OCI-LY7 (cell line): Measurements from ENCODE around the gene TPSG1.

Experiments used
- EZH2phosphoT487 ChIP-seq: fragments of 200-600 bp; sonication (generic); IDR thresholded peaks from 2 replicates; pipeline ENCODE4 v1.6.1; 2018; ENCODE audit warnings: low read depth, borderline replicate concordance, mild to moderate bottlenecking, mixed run types, antibody characterized with exemption, low read length, moderate library complexity, mixed read lengths
- TF ChIP-seq, protein P1 (sequence below): fragments of 200-600 bp; sonication (generic); conservative IDR thresholded peaks from 2 replicates; pipeline ENCODE4 v1.5.1; 2014; ENCODE audit warnings: mild to moderate bottlenecking, antibody characterized with exemption, low read length, moderate library complexity, mixed read lengths

- TF ChIP-seq, protein P1, sequence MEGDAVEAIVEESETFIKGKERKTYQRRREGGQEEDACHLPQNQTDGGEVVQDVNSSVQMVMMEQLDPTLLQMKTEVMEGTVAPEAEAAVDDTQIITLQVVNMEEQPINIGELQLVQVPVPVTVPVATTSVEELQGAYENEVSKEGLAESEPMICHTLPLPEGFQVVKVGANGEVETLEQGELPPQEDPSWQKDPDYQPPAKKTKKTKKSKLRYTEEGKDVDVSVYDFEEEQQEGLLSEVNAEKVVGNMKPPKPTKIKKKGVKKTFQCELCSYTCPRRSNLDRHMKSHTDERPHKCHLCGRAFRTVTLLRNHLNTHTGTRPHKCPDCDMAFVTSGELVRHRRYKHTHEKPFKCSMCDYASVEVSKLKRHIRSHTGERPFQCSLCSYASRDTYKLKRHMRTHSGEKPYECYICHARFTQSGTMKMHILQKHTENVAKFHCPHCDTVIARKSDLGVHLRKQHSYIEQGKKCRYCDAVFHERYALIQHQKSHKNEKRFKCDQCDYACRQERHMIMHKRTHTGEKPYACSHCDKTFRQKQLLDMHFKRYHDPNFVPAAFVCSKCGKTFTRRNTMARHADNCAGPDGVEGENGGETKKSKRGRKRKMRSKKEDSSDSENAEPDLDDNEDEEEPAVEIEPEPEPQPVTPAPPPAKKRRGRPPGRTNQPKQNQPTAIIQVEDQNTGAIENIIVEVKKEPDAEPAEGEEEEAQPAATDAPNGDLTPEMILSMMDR, result no peak
- no peak for TF ChIP-seq EZH2phosphoT487
Measured at GRCh38 chr16:1201444-1201843, 23.6 kb downstream of the TPSG1 start.
